GM12875 (cell line): ENCODE measurements around the gene NHSL2.

Experiments
- H3K4me3 ChIP-seq: one replicate; pipeline ENCODE4 v1.5.1; 2011; ENCODE audit warnings: low read depth, low read length, control low read depth
- CTCF ChIP-seq: IDR thresholded peaks from 2 replicates; pipeline ENCODE4 v1.5.1; 2011; ENCODE audit warnings: low read depth, mild to moderate bottlenecking, control low read depth, inconsistent platforms, low read length, moderate library complexity, borderline replicate concordance; ENCODE audit not compliant: insufficient read depth

Gene NHSL2

GRCh38 chrX:72041176-72041575 is 130.5 kb downstream of the NHSL2 start:
- no peak overlapping the region for H3K4me3 ChIP-seq
- TF ChIP-seq CTCF, result no peak

- no peak overlapping the region for H3K4me3 ChIP-seq
- no peak for TF ChIP-seq CTCF
These were observed 131.5 kb downstream of the NHSL2 start for GRCh38 chrX:72041871-72042851.

- no peak for TF ChIP-seq CTCF
- no peak overlapping the region for H3K4me3 ChIP-seq
These were observed 132.2 kb downstream of the NHSL2 start for GRCh38 chrX:72042852-72043248.

GRCh38 chrX:72043636-72044035 is 133.0 kb downstream of the NHSL2 start:
- H3K4me3 ChIP-seq, result no peak overlapping the region
- TF ChIP-seq CTCF, result no peak

GRCh38 chrX:72045141-72045540 is 134.5 kb downstream of the NHSL2 start:
- TF ChIP-seq CTCF, result no peak
- H3K4me3 ChIP-seq, result no peak overlapping the region

GRCh38 chrX:72045552-72046277 is 135.1 kb downstream of the NHSL2 start:
- H3K4me3 ChIP-seq, result no peak overlapping the region
- TF ChIP-seq CTCF, result no peak
